Fibroblast of mammary gland (primary cell): ENCODE data around the gene ZRANB3.
A peak's percentile ranks its signal among the peaks of the same experiment; 100 is the strongest.

Experiments
- DNase-seq: peaks from one replicate; pipeline ENCODE4 v3.0.0-alpha.2; 2010; ENCODE audit warnings: low read depth
- H3K4me3 ChIP-seq: 2 replicates; pipeline ENCODE4 v1.5.1; 2011; ENCODE audit warnings: low read depth, mild to moderate bottlenecking, low read length, moderate library complexity; ENCODE audit not compliant: control insufficient read depth
- CTCF ChIP-seq: conservative IDR thresholded peaks from 2 replicates; pipeline ENCODE4 v1.5.1; 2011; ENCODE audit warnings: low read depth, low read length, inconsistent platforms; ENCODE audit not compliant: control insufficient read depth, insufficient read depth

The ZRANB3 gene

DNA sequence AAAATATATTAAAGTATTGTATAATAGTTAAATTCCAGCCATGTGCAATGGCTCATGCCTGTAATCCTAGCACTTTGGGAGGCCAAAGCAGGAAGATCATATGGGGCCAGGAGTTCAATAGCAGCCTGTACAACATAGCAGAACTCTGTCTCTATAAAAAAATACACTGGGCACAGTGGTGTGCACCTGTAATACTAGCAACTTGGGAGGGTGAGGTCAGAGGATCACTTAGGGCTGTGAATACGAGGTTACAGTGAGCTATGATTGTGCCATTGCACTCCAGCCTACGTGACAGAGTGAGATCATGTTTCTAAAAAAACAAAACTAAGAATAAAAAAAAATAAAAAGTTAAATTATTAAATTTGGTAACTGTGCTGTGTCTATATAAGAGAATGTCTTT is 36.1 kb downstream of the ZRANB3 start:
- no peak overlapping the region for H3K4me3 ChIP-seq
- TF ChIP-seq CTCF: no peak
- no peak for DNase-seq

- DNase-seq: peak; percentile 59
- no peak overlapping the region for H3K4me3 ChIP-seq
- no peak for TF ChIP-seq CTCF
Measured at GRCh38 chr2:135494503-135494902, 36.5 kb downstream of the ZRANB3 start.

DNA sequence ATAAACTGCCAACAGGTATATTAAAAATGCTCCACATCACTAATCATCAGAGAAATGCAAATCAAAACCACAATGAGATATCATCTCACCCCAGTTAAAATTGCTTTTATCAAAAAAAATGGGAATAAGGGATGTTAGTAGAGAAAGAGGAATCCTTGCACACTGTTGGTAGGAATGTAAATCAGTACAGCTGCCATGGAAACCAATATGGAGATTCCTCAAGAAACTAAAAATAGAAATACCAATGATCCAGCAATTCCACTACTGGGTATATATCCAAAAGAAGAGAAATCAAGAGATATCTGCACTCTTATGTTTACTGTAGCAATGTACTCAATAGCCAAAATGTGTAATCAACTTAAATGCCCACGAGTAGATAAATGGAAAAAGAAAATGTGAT is 40.6 kb downstream of the ZRANB3 start:
- TF ChIP-seq CTCF: no peak
- no peak overlapping the region for H3K4me3 ChIP-seq
- no peak for DNase-seq

DNA sequence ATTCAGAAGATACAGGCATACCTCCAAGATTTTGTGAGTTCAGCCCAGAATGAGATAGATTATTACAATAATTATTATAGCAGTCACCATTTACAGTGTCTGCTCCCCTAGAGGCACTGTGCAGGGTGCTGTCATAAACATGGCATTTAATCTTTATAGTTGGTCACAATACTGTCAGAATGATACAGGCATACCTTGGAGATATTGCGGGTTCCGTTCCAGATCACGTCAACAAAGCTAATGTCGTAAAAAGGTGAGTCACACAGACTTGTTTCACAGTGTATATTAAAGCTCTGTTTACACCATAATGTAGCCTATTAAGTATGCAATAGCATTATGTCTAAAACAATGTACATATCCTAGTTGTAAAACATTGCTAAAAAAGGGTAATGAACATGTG is 45.6 kb downstream of the ZRANB3 start:
- no peak for TF ChIP-seq CTCF
- no peak for DNase-seq

GRCh38 chr2:135475128-135475527 is 55.9 kb downstream of the ZRANB3 start:
- no peak for TF ChIP-seq CTCF
- H3K4me3 ChIP-seq: no peak overlapping the region
- DNase-seq: no peak

More for the DNA sequence above, 45.6 kb downstream of the ZRANB3 start:
- no peak overlapping the region for H3K4me3 ChIP-seq

GRCh38 chr2:135473567-135473966 is 57.5 kb downstream of the ZRANB3 start:
- peak; percentile 17 for DNase-seq
- peak; percentile 41 for TF ChIP-seq CTCF

GRCh38 chr2:135471106-135471505 is 59.9 kb downstream of the ZRANB3 start:
- H3K4me3 ChIP-seq: no peak overlapping the region
- DNase-seq: peak; percentile 22
- TF ChIP-seq CTCF: no peak

More at GRCh38 chr2:135473567-135473966, 57.5 kb downstream of the ZRANB3 start:
- no peak overlapping the region for H3K4me3 ChIP-seq
